Measurements from ENCODE around the gene KLHDC8A.

- TF ChIP-seq CTCF (IDR thresholded peaks at IDR 0.05): no peak
- no peak for TF ChIP-seq POLR2AphosphoS5 (IDR thresholded peaks at IDR 0.05)
Measured at GRCh38 chr1:205346956-205347574, 9.7 kb downstream of the KLHDC8A start.

Measured in prostate gland (tissue), 2 donors.